WERI-Rb-1 (cell line): ENCODE measurements around the gene ARPP19.

Experiments used
- DNase-seq: peaks from one replicate; pipeline ENCODE4 v3.0.0-alpha.2; 2020
- H3K27ac ChIP-seq: fragments of 250-450 bp; sonication (Bioruptor Pico); 2 replicates; pipeline ENCODE4 v1.5.1; 2020; ENCODE audit warnings: mild to moderate bottlenecking, moderate library complexity
- H3K27me3 ChIP-seq: fragments of 250-450 bp; sonication (Bioruptor Pico); 2 replicates; pipeline ENCODE4 v1.5.1; 2021; ENCODE audit warnings: mild to moderate bottlenecking, low read depth, moderate library complexity; ENCODE audit not compliant: insufficient read depth, severe bottlenecking
- H3K36me3 ChIP-seq: fragments of 250-450 bp; sonication (Bioruptor Pico); 2 replicates; pipeline ENCODE4 v1.5.1; 2020; ENCODE audit warnings: mild to moderate bottlenecking, moderate library complexity
- H3K4me3 ChIP-seq: 2 replicates; pipeline ENCODE4 v1.5.1; 2011; ENCODE audit warnings: low read depth, mild to moderate bottlenecking, control low read depth, low read length
- H3K9me3 ChIP-seq: fragments of 250-450 bp; sonication (Bioruptor Pico); 2 replicates; pipeline ENCODE4 v1.5.1; 2021; ENCODE audit warnings: mild to moderate bottlenecking, moderate library complexity; ENCODE audit not compliant: severe bottlenecking
- TF ChIP-seq, protein P1 (sequence below): IDR thresholded peaks from 2 replicates; pipeline ENCODE4 v1.5.1; 2011; ENCODE audit warnings: low read depth, mild to moderate bottlenecking, control low read depth, inconsistent platforms, low read length

The ARPP19 gene

GRCh38 chr15:52511084-52511483, 57.7 kb downstream of the ARPP19 start:
- TF ChIP-seq, protein P1, sequence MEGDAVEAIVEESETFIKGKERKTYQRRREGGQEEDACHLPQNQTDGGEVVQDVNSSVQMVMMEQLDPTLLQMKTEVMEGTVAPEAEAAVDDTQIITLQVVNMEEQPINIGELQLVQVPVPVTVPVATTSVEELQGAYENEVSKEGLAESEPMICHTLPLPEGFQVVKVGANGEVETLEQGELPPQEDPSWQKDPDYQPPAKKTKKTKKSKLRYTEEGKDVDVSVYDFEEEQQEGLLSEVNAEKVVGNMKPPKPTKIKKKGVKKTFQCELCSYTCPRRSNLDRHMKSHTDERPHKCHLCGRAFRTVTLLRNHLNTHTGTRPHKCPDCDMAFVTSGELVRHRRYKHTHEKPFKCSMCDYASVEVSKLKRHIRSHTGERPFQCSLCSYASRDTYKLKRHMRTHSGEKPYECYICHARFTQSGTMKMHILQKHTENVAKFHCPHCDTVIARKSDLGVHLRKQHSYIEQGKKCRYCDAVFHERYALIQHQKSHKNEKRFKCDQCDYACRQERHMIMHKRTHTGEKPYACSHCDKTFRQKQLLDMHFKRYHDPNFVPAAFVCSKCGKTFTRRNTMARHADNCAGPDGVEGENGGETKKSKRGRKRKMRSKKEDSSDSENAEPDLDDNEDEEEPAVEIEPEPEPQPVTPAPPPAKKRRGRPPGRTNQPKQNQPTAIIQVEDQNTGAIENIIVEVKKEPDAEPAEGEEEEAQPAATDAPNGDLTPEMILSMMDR, result no peak
- H3K4me3 ChIP-seq, result no peak overlapping the region
- DNase-seq, result no peak
- H3K27me3 ChIP-seq, result no peaks in the 10 kb centered on the region
- H3K27ac ChIP-seq, result no peak overlapping the region
- no peaks in the 10 kb centered on the region for H3K36me3 ChIP-seq
- no peaks in the 10 kb centered on the region for H3K9me3 ChIP-seq

DNA sequence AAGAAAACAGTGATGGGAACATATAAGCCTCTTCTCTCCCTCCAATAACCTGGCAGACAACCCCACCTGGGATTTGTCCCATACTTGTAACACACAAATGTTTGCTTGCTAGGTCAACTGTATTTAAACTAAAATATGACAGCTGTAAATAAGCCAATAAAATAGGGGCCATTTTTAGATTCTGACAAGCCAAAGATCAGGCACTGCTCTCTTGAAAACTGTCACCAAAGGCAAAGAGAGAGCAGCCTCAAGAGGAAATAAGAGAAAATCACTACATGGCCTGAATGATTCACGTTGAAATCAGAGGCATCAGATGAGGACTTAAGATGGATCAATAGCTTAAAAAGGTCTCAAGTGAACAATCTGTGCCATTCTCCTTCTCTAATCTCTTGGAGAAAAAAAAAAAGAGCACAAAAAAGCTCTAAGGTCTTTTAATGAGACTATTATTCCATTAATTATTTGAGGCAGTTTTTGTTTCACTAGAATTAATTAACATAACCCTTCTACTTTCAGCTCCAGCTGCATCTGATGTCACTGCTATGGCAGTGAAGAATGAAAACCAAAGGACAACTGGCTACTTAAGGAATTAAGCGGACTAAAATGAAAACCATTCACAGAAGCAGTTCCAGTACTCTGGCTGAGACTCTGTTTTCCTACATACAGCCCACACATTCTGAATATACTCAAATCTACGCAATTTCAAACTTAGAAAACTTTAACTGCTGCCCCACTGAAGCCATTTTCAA, 59.2 kb downstream of the ARPP19 start:
- Histone ChIP-seq H3K4me3 (no peak overlapping the region), H3K27me3 (no peaks in the 10 kb centered on the region), H3K9me3 (no peaks in the 10 kb centered on the region), H3K27ac (no peak overlapping the region), H3K36me3 (no peaks in the 10 kb centered on the region)
- TF ChIP-seq, protein P1, result no peak
- DNase-seq, result no peak

DNA sequence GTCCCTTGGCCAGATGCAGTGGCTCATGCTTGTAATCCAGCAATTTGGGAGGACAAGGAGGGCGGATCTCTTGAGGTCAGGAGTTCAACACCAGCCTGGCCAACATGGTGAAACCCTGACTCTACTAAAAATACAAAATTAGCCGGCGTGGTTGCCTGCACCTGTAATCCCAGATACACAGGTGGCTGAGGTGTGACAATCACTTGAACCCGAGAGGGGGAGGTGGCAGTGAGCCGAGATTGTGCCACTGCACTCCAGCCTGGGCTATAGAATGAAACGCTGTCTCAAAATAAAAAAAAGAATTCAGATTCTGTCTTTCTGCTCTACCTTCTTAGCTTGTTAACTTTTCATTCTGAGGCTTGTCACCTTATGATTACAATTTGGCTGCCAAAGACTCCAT, 62.3 kb downstream of the ARPP19 start:
- H3K27ac ChIP-seq, result no peak overlapping the region
- H3K4me3 ChIP-seq, result no peak overlapping the region
- TF ChIP-seq, protein P1, result no peak

GRCh38 chr15:52505151-52505550, 63.7 kb downstream of the ARPP19 start:
- H3K9me3 ChIP-seq, result no peaks in the 10 kb centered on the region
- no peak overlapping the region for H3K27ac ChIP-seq
- H3K4me3 ChIP-seq, result no peak overlapping the region
- DNase-seq, result no peak
- H3K27me3 ChIP-seq, result no peaks in the 10 kb centered on the region
- TF ChIP-seq, protein P1, result no peak
- no peaks in the 10 kb centered on the region for H3K36me3 ChIP-seq

More for the DNA sequence above, 62.3 kb downstream of the ARPP19 start:
- Histone ChIP-seq H3K27me3 (no peaks in the 10 kb centered on the region), H3K9me3 (no peaks in the 10 kb centered on the region), H3K36me3 (no peaks in the 10 kb centered on the region)
- no peak for DNase-seq

DNA sequence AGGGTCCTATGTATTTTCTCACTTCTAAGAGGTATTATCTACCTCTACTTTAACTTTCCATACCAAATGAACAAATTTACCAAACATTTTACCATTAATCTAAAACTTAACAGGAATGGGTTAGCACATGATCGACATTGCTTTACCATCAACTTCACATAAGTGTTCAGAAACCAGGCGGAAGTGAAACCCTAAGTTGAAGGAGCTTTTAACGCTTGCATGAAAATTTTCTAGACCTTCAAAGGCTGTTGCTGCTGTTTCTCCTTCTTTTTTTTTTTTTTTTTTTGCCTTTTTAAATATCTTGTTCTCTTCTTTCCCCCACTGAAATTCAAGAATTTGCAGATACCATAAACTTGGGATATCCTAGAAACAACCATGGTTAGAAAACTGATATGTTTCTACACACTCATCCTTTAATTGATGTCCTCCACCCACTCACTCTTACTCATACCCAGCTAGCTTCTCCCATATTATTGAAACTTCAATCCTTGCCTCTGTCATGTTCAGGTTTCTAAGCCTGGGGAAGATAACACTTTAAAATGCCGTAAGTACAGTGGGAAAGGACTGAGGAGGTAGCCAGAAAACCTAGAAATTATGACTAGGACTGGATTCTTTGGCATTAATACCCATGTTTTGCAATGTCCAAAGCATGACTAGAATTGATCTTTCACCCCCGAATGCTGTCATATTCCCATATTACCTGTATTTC, 64.9 kb downstream of the ARPP19 start:
- no peaks in the 10 kb centered on the region for H3K9me3 ChIP-seq
- no peaks in the 10 kb centered on the region for H3K36me3 ChIP-seq
- DNase-seq, result no peak
- H3K27ac ChIP-seq, result no peak overlapping the region
- TF ChIP-seq, protein P1, result no peak
- H3K4me3 ChIP-seq, result no peak overlapping the region
- no peaks in the 10 kb centered on the region for H3K27me3 ChIP-seq
